Measurements from ENCODE around the gene ASCC1. TPM values are rescaled to one million over a fixed set of nuclear protein-coding genes. Genes with fewer than 3 reads are reported as not detected.

Gene ASCC1
- total and polyA plus RNA-seq, 2 experiments from 2014 or later = 13.7 to 37.2 TPM

DNA sequence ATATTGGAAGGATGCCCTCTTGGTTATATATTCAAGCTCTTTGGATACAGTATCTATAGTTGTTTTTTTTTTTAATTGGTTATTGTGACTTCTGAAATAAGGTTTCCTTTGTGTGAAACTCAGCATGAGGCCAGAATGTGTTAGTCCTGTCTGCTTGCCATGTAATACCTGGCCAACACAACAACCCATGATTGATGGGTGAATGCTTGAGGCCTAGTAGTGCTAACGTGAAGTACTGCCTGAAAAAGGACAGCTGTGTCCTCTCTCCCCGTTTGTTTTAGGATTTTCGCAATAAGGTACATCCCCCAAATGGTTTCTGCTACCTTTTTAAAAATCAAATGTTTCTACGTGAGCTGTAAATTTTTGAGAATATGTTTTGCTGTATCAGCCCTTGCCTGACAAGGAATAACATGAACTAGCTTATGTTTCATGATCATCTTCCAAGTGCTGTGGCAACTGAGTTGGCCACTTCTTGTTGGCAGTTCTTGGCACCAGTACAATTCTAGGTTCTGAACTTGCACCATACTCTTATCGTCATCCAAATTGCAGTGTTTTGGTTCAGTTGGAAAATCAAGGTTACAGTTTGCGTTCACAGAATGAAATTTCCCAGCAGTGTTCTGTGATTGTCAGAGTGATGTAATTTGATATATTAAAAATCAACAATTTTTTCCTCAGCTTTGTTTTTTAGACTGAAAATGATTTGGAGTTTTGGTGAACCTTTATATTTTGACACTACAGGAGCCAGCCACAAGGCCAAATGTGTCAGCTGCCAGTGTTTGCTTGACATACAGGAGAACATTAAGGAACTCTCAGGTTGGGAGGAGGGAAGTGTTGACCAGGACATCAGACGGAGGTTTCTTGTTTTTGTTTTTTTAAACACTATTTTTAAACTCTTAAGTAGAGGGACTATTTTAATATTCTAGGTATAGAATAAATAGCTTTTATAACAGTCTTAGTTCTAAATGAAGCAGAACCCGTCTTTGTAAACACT, 13.5 kb upstream of the ASCC1 start:
- DNase-seq (ENCODE audit: low spot score) = no peak
- Mint-ChIP-seq H3K9me3 (no peaks in the 10 kb centered on the region), H3K36me3 (ENCODE audit: low read depth) (peaks cover 31% of the 10 kb centered on the region), H3K27ac (no peak overlapping the region), H3K27me3 (ENCODE audit: insufficient read depth, low read depth, poor library complexity) (no peaks in the 10 kb centered on the region), H3K4me3 (no peak overlapping the region), H3K4me1 (peaks cover 18% of the 10 kb centered on the region; the same call in 2 of the 3 replicates)
- TF ChIP-seq, protein P1, sequence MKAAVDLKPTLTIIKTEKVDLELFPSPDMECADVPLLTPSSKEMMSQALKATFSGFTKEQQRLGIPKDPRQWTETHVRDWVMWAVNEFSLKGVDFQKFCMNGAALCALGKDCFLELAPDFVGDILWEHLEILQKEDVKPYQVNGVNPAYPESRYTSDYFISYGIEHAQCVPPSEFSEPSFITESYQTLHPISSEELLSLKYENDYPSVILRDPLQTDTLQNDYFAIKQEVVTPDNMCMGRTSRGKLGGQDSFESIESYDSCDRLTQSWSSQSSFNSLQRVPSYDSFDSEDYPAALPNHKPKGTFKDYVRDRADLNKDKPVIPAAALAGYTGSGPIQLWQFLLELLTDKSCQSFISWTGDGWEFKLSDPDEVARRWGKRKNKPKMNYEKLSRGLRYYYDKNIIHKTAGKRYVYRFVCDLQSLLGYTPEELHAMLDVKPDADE (IDR thresholded peaks at IDR 0.05) = no peak
- no peak for TF ChIP-seq EZH2phosphoT487 (IDR thresholded peaks at IDR 0.05; ENCODE audit: unreplicated experiment)
- TF ChIP-seq POLR2AphosphoS5 (IDR thresholded peaks at IDR 0.05; ENCODE audit: low read depth) = no peak
- no peak for TF ChIP-seq CREB1 (CRISPR knock-in tag; IDR thresholded peaks at IDR 0.05; ENCODE audit: low read depth)
- TF ChIP-seq, protein P2, sequence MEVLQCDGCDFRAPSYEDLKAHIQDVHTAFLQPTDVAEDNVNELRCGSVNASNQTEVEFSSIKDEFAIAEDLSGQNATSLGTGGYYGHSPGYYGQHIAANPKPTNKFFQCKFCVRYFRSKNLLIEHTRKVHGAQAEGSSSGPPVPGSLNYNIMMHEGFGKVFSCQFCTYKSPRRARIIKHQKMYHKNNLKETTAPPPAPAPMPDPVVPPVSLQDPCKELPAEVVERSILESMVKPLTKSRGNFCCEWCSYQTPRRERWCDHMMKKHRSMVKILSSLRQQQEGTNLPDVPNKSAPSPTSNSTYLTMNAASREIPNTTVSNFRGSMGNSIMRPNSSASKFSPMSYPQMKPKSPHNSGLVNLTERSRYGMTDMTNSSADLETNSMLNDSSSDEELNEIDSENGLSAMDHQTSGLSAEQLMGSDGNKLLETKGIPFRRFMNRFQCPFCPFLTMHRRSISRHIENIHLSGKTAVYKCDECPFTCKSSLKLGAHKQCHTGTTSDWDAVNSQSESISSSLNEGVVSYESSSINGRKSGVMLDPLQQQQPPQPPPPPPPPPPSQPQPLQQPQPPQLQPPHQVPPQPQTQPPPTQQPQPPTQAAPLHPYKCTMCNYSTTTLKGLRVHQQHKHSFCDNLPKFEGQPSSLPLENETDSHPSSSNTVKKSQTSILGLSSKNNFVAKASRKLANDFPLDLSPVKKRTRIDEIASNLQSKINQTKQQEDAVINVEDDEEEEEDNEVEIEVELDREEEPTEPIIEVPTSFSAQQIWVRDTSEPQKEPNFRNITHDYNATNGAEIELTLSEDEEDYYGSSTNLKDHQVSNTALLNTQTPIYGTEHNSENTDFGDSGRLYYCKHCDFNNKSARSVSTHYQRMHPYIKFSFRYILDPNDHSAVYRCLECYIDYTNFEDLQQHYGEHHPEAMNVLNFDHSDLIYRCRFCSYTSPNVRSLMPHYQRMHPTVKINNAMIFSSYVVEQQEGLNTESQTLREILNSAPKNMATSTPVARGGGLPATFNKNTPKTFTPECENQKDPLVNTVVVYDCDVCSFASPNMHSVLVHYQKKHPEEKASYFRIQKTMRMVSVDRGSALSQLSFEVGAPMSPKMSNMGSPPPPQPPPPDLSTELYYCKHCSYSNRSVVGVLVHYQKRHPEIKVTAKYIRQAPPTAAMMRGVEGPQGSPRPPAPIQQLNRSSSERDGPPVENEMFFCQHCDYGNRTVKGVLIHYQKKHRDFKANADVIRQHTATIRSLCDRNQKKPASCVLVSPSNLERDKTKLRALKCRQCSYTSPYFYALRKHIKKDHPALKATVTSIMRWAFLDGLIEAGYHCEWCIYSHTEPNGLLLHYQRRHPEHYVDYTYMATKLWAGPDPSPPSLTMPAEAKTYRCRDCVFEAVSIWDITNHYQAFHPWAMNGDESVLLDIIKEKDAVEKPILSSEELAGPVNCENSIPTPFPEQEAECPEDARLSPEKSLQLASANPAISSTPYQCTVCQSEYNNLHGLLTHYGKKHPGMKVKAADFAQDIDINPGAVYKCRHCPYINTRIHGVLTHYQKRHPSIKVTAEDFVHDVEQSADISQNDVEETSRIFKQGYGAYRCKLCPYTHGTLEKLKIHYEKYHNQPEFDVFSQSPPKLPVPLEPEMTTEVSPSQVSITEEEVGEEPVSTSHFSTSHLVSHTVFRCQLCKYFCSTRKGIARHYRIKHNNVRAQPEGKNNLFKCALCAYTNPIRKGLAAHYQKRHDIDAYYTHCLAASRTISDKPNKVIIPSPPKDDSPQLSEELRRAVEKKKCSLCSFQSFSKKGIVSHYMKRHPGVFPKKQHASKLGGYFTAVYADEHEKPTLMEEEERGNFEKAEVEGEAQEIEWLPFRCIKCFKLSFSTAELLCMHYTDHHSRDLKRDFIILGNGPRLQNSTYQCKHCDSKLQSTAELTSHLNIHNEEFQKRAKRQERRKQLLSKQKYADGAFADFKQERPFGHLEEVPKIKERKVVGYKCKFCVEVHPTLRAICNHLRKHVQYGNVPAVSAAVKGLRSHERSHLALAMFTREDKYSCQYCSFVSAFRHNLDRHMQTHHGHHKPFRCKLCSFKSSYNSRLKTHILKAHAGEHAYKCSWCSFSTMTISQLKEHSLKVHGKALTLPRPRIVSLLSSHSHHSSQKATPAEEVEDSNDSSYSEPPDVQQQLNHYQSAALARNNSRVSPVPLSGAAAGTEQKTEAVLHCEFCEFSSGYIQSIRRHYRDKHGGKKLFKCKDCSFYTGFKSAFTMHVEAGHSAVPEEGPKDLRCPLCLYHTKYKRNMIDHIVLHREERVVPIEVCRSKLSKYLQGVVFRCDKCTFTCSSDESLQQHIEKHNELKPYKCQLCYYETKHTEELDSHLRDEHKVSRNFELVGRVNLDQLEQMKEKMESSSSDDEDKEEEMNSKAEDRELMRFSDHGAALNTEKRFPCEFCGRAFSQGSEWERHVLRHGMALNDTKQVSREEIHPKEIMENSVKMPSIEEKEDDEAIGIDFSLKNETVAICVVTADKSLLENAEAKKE (CRISPR knock-in tag; IDR thresholded peaks at IDR 0.05) = no peak
- TF ChIP-seq, protein P3, sequence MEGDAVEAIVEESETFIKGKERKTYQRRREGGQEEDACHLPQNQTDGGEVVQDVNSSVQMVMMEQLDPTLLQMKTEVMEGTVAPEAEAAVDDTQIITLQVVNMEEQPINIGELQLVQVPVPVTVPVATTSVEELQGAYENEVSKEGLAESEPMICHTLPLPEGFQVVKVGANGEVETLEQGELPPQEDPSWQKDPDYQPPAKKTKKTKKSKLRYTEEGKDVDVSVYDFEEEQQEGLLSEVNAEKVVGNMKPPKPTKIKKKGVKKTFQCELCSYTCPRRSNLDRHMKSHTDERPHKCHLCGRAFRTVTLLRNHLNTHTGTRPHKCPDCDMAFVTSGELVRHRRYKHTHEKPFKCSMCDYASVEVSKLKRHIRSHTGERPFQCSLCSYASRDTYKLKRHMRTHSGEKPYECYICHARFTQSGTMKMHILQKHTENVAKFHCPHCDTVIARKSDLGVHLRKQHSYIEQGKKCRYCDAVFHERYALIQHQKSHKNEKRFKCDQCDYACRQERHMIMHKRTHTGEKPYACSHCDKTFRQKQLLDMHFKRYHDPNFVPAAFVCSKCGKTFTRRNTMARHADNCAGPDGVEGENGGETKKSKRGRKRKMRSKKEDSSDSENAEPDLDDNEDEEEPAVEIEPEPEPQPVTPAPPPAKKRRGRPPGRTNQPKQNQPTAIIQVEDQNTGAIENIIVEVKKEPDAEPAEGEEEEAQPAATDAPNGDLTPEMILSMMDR (conservative IDR thresholded peaks at IDR 0.05; ENCODE audit: low read depth in 2 of 2) = no peak
- TF ChIP-seq NANOG (IDR thresholded peaks at IDR 0.05; ENCODE audit: borderline replicate concordance) = no peak
- TF ChIP-seq, protein P4, sequence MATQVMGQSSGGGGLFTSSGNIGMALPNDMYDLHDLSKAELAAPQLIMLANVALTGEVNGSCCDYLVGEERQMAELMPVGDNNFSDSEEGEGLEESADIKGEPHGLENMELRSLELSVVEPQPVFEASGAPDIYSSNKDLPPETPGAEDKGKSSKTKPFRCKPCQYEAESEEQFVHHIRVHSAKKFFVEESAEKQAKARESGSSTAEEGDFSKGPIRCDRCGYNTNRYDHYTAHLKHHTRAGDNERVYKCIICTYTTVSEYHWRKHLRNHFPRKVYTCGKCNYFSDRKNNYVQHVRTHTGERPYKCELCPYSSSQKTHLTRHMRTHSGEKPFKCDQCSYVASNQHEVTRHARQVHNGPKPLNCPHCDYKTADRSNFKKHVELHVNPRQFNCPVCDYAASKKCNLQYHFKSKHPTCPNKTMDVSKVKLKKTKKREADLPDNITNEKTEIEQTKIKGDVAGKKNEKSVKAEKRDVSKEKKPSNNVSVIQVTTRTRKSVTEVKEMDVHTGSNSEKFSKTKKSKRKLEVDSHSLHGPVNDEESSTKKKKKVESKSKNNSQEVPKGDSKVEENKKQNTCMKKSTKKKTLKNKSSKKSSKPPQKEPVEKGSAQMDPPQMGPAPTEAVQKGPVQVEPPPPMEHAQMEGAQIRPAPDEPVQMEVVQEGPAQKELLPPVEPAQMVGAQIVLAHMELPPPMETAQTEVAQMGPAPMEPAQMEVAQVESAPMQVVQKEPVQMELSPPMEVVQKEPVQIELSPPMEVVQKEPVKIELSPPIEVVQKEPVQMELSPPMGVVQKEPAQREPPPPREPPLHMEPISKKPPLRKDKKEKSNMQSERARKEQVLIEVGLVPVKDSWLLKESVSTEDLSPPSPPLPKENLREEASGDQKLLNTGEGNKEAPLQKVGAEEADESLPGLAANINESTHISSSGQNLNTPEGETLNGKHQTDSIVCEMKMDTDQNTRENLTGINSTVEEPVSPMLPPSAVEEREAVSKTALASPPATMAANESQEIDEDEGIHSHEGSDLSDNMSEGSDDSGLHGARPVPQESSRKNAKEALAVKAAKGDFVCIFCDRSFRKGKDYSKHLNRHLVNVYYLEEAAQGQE (IDR thresholded peaks at IDR 0.05; ENCODE audit: unreplicated experiment) = no peak
- TF ChIP-seq JUNB (IDR thresholded peaks at IDR 0.05; ENCODE audit: unreplicated experiment) = no peak
- no peak for TF ChIP-seq ZNF114 (CRISPR knock-in tag; IDR thresholded peaks at IDR 0.05)
- TF ChIP-seq STAT1 (IDR thresholded peaks at IDR 0.05; ENCODE audit: unreplicated experiment) = no peak
- TF ChIP-seq EZH2 (IDR thresholded peaks at IDR 0.05; ENCODE audit: low read depth, unreplicated experiment) = no peak
- no peak for TF ChIP-seq ZNF331 (CRISPR knock-in tag; IDR thresholded peaks at IDR 0.05; ENCODE audit: low read depth)
- Histone ChIP-seq H2AFZ (no peak overlapping the region), H3K4me2 (no peak overlapping the region), H3K9me2 (ENCODE audit: insufficient read depth) (no peaks in the 10 kb centered on the region), H3K4me3 (no peak overlapping the region), H3K36me3 (ENCODE audit: insufficient read depth) (peaks cover 20% of the 10 kb centered on the region), H4K20me1 (replicated peaks; ENCODE audit: insufficient read depth) (0 out of 2 replicates have a peak, but pooled peaks cover 2% of the 10 kb centered on the region), H3K4me1 (ENCODE audit: insufficient read depth) (no peaks in the 10 kb centered on the region), H3K27ac (ENCODE audit: low read depth) (no peak overlapping the region), H3F3A (replicated peaks; ENCODE audit: low read depth) (0 out of 2 replicates have a peak, but pooled peaks cover 6% of the 10 kb centered on the region), H3K79me2 (replicated peaks; ENCODE audit: insufficient read depth) (peaks cover 55% of the 10 kb centered on the region), H3K27me3 (ENCODE audit: insufficient read depth) (no peaks in the 10 kb centered on the region)
- no peak for ATAC-seq

All from GM23338 (cell line).